ENCODE results near the gene RGS3.

RGS3 gene

GRCh38 chr9:113477058-113477457 lies 13.5 kb downstream of the RGS3 start:
- TF ChIP-seq CTCF (conservative IDR thresholded peaks at IDR 0.05; ENCODE audit: control insufficient read depth, insufficient read depth, low read depth, low read length): no peak
- no peak overlapping the region for H3K4me3 ChIP-seq (ENCODE audit: control insufficient read depth, low read depth, low read length)
- DNase-seq (ENCODE audit: low read depth): no peak

GRCh38 chr9:113477661-113478060 lies 14.1 kb downstream of the RGS3 start:
- no peak overlapping the region for H3K4me3 ChIP-seq (ENCODE audit: control insufficient read depth, low read depth, low read length)
- no peak for DNase-seq (ENCODE audit: low read depth)
- no peak for TF ChIP-seq CTCF (conservative IDR thresholded peaks at IDR 0.05; ENCODE audit: control insufficient read depth, insufficient read depth, low read depth, low read length)

GRCh38 chr9:113479174-113479621 lies 15.7 kb downstream of the RGS3 start:
- no peak overlapping the region for H3K4me3 ChIP-seq (ENCODE audit: control insufficient read depth, low read depth, low read length)
- DNase-seq (ENCODE audit: low read depth): no peak
- no peak for TF ChIP-seq CTCF (conservative IDR thresholded peaks at IDR 0.05; ENCODE audit: control insufficient read depth, insufficient read depth, low read depth, low read length)

- TF ChIP-seq CTCF (conservative IDR thresholded peaks at IDR 0.05; ENCODE audit: control insufficient read depth, insufficient read depth, low read depth, low read length): no peak
- DNase-seq (ENCODE audit: low read depth): no peak
- no peak overlapping the region for H3K4me3 ChIP-seq (ENCODE audit: control insufficient read depth, low read depth, low read length)
Measured at GRCh38 chr9:113480612-113481011, 17.1 kb downstream of the RGS3 start.

- no peak overlapping the region for H3K4me3 ChIP-seq (ENCODE audit: control insufficient read depth, low read depth, low read length)
- no peak for DNase-seq (ENCODE audit: low read depth)
- TF ChIP-seq CTCF (conservative IDR thresholded peaks at IDR 0.05; ENCODE audit: control insufficient read depth, insufficient read depth, low read depth, low read length): no peak
Measured at GRCh38 chr9:113481176-113481787, 17.8 kb downstream of the RGS3 start.

DNA sequence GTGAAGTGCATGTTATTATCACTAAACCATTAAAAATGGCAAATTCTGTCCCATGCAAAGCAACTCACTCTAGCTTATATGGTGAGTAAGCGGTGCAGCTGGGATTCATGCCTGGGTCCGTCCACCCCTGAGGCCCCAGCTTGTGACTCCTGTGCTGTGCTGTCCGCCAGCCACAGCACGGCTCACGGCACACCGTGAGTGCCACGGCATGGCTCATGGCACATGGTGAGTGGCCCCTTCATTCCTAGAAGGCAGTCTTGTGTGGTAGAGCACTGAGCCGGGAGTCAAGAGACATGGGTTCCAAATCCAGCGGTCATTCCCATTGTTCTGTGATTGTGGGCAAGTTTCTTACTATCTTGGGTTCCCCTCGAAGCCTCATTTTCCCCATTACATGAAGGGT lies 18.8 kb downstream of the RGS3 start:
- no peak for DNase-seq (ENCODE audit: low read depth)
- no peak for TF ChIP-seq CTCF (conservative IDR thresholded peaks at IDR 0.05; ENCODE audit: control insufficient read depth, insufficient read depth, low read depth, low read length)
- H3K4me3 ChIP-seq (ENCODE audit: control insufficient read depth, low read depth, low read length): no peak overlapping the region
